SKM-1 (cell line): ENCODE measurements around the gene STK40.

Experiments
- DNase-seq: peaks from one replicate; lab custom pipeline; 2025; ENCODE audit not compliant: unreplicated experiment; lab: John Stamatoyannopoulos, UW

The STK40 gene

GRCh38 chr1:36398370-36398977 is 12.8 kb upstream of the STK40 start:
- DNase-seq = no peak

GRCh38 chr1:36397378-36398230 is 11.9 kb upstream of the STK40 start, which contains the start of gene LSM10:
LSM10 (minus strand) TSS chr1:36397908; CDS start chr1:36394129, 3,779 bp downstream.
- peak; percentile 87 for DNase-seq

GRCh38 chr1:36397083-36397377 is 11.3 kb upstream of the STK40 start:
- no peak for DNase-seq

- no peak for DNase-seq
Measured at GRCh38 chr1:36396359-36396758, 10.6 kb upstream of the STK40 start.

GRCh38 chr1:36393686-36394085 is 8.0 kb upstream of the STK40 start:
- DNase-seq = no peak

- DNase-seq = no peak
Measured at GRCh38 chr1:36392836-36393235, 7.1 kb upstream of the STK40 start.

- no peak for DNase-seq
Measured at GRCh38 chr1:36391271-36391670, 5.5 kb upstream of the STK40 start.

- DNase-seq = no peak
Measured at GRCh38 chr1:36390411-36390810, 4.7 kb upstream of the STK40 start.

- DNase-seq = no peak
Measured at GRCh38 chr1:36389999-36390398, 4.3 kb upstream of the STK40 start.

GRCh38 chr1:36389261-36389660 is 3.5 kb upstream of the STK40 start:
- no peak for DNase-seq

GRCh38 chr1:36387141-36387949 is 1.6 kb upstream of the STK40 start:
- peak; percentile 9 for DNase-seq

- peak; percentile 99 for DNase-seq
Measured at GRCh38 chr1:36386265-36387140, 779 bp upstream of the STK40 start.

GRCh38 chr1:36384542-36385409 is 948 bp downstream of the STK40 start:
- DNase-seq = no peak

GRCh38 chr1:36383240-36383639 is 2.5 kb downstream of the STK40 start:
- DNase-seq = no peak

GRCh38 chr1:36382669-36383068 is 3.1 kb downstream of the STK40 start:
- DNase-seq = no peak

- DNase-seq = no peak
Measured at GRCh38 chr1:36382231-36382630, 3.5 kb downstream of the STK40 start.

- DNase-seq = no peak
Measured at GRCh38 chr1:36381405-36381804, 4.3 kb downstream of the STK40 start.

- DNase-seq = no peak
Measured at GRCh38 chr1:36380782-36381181, 4.9 kb downstream of the STK40 start.

- no peak for DNase-seq
Measured at GRCh38 chr1:36380143-36380619, 5.5 kb downstream of the STK40 start.
